ENCODE measurements around the gene NSD2. TPM values are rescaled to one million over a fixed set of nuclear protein-coding genes. Genes with fewer than 3 reads are reported as not detected.
"Not testable (repeated sequence)": the region's sequence is repeated elsewhere in the genome, so short reads cannot be mapped to it uniquely, and the experiment has no call there.

The NSD2 gene
- total RNA-seq, 4 donors from 2014 or later: 25.3 to 46.7 (median 27.4) TPM

GRCh38 chr4:2024683-2025082 lies 153.5 kb downstream of the NSD2 start:
- no peaks in the 10 kb centered on the region for H3K4me1 ChIP-seq
- no peaks in the 10 kb centered on the region for H3K9me3 ChIP-seq
- peaks cover 26% of the 10 kb centered on the region for H3K27me3 ChIP-seq
- H3K4me3 ChIP-seq: no peak overlapping the region
- H3K27ac ChIP-seq: no peak overlapping the region
- no peak for DNase-seq (ENCODE audit: low spot score in 2 of 2)
- TF ChIP-seq POLR2AphosphoS5 (IDR thresholded peaks at IDR 0.05) (no peak), POLR2A (IDR thresholded peaks at IDR 0.05) (no peak), EP300 (IDR thresholded peaks at IDR 0.05) (no peak), CTCF (IDR thresholded peaks at IDR 0.05) (no peak)
- H3K36me3 ChIP-seq: no peaks in the 10 kb centered on the region

GRCh38 chr4:2025817-2026216 lies 154.6 kb downstream of the NSD2 start:
- Histone ChIP-seq H3K9me3 (no peaks in the 10 kb centered on the region), H3K27me3 (peaks cover 32% of the 10 kb centered on the region), H3K36me3 (no peaks in the 10 kb centered on the region), H3K27ac (no peak overlapping the region), H3K4me3 (no peak overlapping the region), H3K4me1 (no peaks in the 10 kb centered on the region)
- no peak for DNase-seq (ENCODE audit: low spot score in 2 of 2)
- no peak for TF ChIP-seq POLR2AphosphoS5 (IDR thresholded peaks at IDR 0.05)
- TF ChIP-seq EP300 (IDR thresholded peaks at IDR 0.05): no peak
- TF ChIP-seq POLR2A (IDR thresholded peaks at IDR 0.05): no peak

- H3K27me3 ChIP-seq: peaks cover 21% of the 10 kb centered on the region
- H3K36me3 ChIP-seq; H3K4me1 ChIP-seq; H3K27ac ChIP-seq; H3K9me3 ChIP-seq; H3K4me3 ChIP-seq; DNase-seq (ENCODE audit: low spot score in 2 of 2): not testable (repeated sequence)
- 90% methylated on average over 4 of the region's 4 CpGs for WGBS
These were observed 155.9 kb downstream of the NSD2 start for GRCh38 chr4:2027120-2027519.

GRCh38 chr4:2031161-2031560 lies 160.0 kb downstream of the NSD2 start:
- DNase-seq (ENCODE audit: low spot score in 2 of 2); H3K36me3 ChIP-seq; H3K4me3 ChIP-seq; H3K9me3 ChIP-seq; H3K4me1 ChIP-seq; H3K27ac ChIP-seq: not testable (repeated sequence)
- H3K27me3 ChIP-seq: peaks cover 30% of the 10 kb centered on the region

Other genes with a start within 250 kb of the NSD2 start
- gene FAM53A, start 187.1 kb upstream of the NSD2 start, total RNA-seq: 1 to 10 TPM; 2.2 to 8.0 (median 4.9) TPM
- gene SLBP, start 159.1 kb upstream of the NSD2 start, total RNA-seq: 10 to 100 TPM; 36.9 to 59.1 (median 40.8) TPM
- 10 to 100 TPM; 50.4 to 77.2 (median 57.6) TPM for gene TMEM129, start 150.1 kb upstream of the NSD2 start, total RNA-seq
- 10 to 100 TPM in 2 of 4 donors, 1 to 10 TPM in 2; 7.2 to 11.7 (median 8.8) TPM for gene TACC3, start 149.9 kb upstream of the NSD2 start, total RNA-seq
- gene FGFR3, start 78.1 kb upstream of the NSD2 start, total RNA-seq: 100 to 1,000 TPM; 511 to 829 (median 662) TPM
- gene LETM1, start 15.2 kb upstream of the NSD2 start, total RNA-seq: 10 to 100 TPM; 64.0 to 73.5 (median 65.2) TPM
- gene NELFA, start 137.6 kb downstream of the NSD2 start, total RNA-seq: 10 to 100 TPM; 23.2 to 41.5 (median 35.5) TPM
- 1 to 10 TPM; 1.0 to 2.8 (median 1.6) TPM for gene NAT8L, start 187.9 kb downstream of the NSD2 start, total RNA-seq

All from suprapubic skin (tissue), 4 donors.